ENCODE data around the gene CNTNAP2.

CNTNAP2 gene

DNA sequence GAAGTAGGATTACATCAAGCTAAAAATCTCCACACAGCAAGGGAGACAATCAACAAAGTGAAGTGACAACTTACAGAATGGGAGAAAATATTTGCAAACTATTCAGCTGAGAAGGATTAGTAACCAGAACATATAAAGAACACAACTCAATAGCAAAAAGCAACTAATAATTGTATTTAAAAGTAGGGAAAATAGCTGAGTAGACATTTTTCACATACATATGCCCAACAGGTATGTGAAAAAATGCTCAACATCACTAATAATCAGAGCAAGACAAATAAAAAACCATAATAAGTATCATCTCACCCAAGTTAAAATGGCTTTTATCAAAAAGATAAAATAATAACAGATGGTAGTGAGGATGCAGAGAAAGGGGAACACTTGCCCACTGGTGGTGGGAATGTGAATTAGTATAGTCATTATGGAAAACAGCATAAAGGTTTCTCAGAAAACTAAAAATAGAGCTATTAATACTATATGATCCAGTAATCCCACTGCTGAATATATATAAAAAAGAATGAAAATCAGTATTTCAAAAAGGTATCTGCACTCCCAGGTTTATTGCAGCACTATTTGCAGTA, 1689.5 kb downstream of the CNTNAP2 start:
- H3K27ac ChIP-seq (ENCODE audit: low read depth, low read length): no peak overlapping the region
- H3K27me3 ChIP-seq (ENCODE audit: insufficient read depth, low read length): no peaks in the 10 kb centered on the region
- H3K36me3 ChIP-seq (ENCODE audit: insufficient read depth, low read length): no peaks in the 10 kb centered on the region
- H3K4me1 ChIP-seq (ENCODE audit: control insufficient read depth, insufficient read depth, low read length, unreplicated experiment): no peaks in the 10 kb centered on the region
- no peak overlapping the region for H2AFZ ChIP-seq (ENCODE audit: low read length, unreplicated experiment)
- no peak overlapping the region for H3K4me3 ChIP-seq (ENCODE audit: low read depth, low read length)
- no peaks in the 10 kb centered on the region for H3K79me2 ChIP-seq (ENCODE audit: control insufficient read depth, insufficient read depth, low read length, unreplicated experiment)

DNA sequence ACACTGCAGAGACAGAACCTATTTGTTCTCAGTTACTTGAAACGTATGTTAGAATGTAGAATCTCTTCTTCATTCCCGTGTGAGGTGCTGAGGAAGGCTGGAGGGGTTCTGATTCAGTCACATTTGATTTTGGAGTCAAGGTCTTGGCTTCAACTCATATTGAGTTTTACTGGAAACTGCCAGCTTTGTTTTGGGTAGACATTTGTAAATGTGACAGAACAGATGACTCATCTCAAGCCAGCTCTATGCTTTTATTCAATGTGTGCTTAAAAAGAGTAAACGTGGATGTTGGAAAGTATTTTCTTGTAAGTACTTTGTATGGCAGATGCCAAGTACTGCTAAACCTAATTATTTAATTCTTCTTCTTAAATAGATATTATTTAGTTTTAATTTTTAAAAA, 1693.2 kb downstream of the CNTNAP2 start:
- H3K4me3 ChIP-seq (ENCODE audit: low read depth, low read length): no peak overlapping the region
- no peak overlapping the region for H3K27ac ChIP-seq (ENCODE audit: low read depth, low read length)
- no peaks in the 10 kb centered on the region for H3K36me3 ChIP-seq (ENCODE audit: insufficient read depth, low read length)
- H3K27me3 ChIP-seq (ENCODE audit: insufficient read depth, low read length): no peaks in the 10 kb centered on the region
- H3K4me1 ChIP-seq (ENCODE audit: control insufficient read depth, insufficient read depth, low read length, unreplicated experiment): no peaks in the 10 kb centered on the region
- no peak overlapping the region for H2AFZ ChIP-seq (ENCODE audit: low read length, unreplicated experiment)
- H3K79me2 ChIP-seq (ENCODE audit: control insufficient read depth, insufficient read depth, low read length, unreplicated experiment): no peaks in the 10 kb centered on the region

DNA sequence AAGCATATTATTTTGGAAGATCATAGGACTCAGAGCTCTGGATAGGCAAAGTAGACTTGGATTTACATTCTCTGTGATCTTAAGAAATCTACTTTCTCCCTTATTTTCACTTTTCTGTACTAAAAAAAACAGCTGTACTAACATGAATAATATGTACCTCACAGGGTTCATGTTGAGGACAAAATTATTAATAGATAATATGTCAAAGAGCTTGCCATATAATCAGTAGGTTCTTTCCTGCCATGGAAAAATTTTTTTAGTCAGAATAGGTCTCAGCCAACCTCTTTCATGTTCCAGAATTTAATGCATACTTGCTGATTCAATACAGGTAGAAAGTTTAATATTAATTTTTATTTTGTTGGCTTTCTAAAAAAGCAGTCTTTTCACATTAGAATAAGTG, 1693.7 kb downstream of the CNTNAP2 start:
- Histone ChIP-seq H3K4me1 (ENCODE audit: control insufficient read depth, insufficient read depth, low read length, unreplicated experiment) (no peaks in the 10 kb centered on the region), H3K79me2 (ENCODE audit: control insufficient read depth, insufficient read depth, low read length, unreplicated experiment) (no peaks in the 10 kb centered on the region), H2AFZ (ENCODE audit: low read length, unreplicated experiment) (no peak overlapping the region), H3K27ac (ENCODE audit: low read depth, low read length) (no peak overlapping the region), H3K27me3 (ENCODE audit: insufficient read depth, low read length) (no peaks in the 10 kb centered on the region), H3K36me3 (ENCODE audit: insufficient read depth, low read length) (no peaks in the 10 kb centered on the region), H3K4me3 (ENCODE audit: low read depth, low read length) (no peak overlapping the region)

DNA sequence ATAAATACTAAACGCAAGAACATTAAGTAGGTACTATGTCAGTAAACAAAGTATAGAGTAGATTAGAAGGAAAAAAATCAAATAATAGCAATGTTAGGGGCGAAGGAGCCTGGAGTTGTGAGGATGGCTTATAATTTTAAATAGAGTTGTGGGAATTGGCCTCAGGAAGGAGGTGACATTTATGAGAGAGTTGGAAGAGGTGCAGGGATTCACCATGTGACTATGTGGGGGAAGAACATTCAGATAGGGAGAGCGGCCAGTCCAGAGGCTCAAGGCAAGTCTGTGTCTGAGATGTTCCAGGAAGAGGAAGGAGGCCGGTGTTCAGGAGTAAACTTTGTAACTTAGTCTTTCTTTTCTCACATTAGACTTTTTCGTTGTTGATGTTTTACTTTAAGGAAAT, 1695.3 kb downstream of the CNTNAP2 start:
- Histone ChIP-seq H3K4me1 (ENCODE audit: control insufficient read depth, insufficient read depth, low read length, unreplicated experiment) (no peaks in the 10 kb centered on the region), H3K4me3 (ENCODE audit: low read depth, low read length) (no peak overlapping the region), H3K27ac (ENCODE audit: low read depth, low read length) (no peak overlapping the region), H3K27me3 (ENCODE audit: insufficient read depth, low read length) (no peaks in the 10 kb centered on the region), H3K36me3 (ENCODE audit: insufficient read depth, low read length) (no peaks in the 10 kb centered on the region), H2AFZ (ENCODE audit: low read length, unreplicated experiment) (no peak overlapping the region), H3K79me2 (ENCODE audit: control insufficient read depth, insufficient read depth, low read length, unreplicated experiment) (no peaks in the 10 kb centered on the region)

DNA sequence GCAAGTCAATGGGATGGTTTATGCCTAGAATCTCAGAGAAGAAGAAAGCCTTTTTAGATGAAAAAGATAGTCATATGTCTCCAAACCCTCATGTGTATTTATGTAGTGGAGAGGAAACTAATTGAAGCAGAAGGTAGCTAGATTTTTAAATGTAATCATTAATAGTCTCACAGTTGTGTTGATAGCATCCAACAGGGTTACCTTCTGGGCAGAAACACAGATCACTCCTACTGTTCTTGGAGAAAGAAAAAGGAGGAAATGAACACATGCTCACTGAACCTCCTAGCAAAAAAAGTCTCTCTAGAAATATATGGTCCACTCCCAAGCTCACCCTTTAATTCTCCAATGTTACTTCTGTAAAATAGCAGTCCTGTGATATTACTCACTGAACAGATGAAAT, 1696.7 kb downstream of the CNTNAP2 start:
- Histone ChIP-seq H3K27ac (ENCODE audit: low read depth, low read length) (no peak overlapping the region), H3K79me2 (ENCODE audit: control insufficient read depth, insufficient read depth, low read length, unreplicated experiment) (no peaks in the 10 kb centered on the region), H3K36me3 (ENCODE audit: insufficient read depth, low read length) (no peaks in the 10 kb centered on the region)

DNA sequence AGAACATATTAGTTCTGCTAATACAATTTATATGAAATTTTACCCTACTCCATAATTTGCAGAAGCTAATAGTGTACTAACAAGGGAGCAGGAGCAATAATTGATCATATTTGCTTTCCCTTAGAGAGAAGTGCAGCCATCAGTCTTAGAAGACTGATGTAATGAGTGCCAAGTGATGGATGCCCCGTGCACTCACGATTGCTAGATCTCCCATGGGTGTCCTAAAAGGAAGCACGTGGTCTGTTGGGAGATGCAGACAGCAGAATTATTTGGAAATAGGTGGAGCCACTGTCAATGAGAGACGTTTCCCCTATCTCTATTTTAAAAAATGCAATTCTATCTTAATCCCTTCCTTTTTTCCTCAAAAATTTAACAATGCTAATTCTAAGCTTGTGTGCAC, 1701.7 kb downstream of the CNTNAP2 start:
- no peak overlapping the region for H3K4me3 ChIP-seq (ENCODE audit: low read depth, low read length)
- H3K27ac ChIP-seq (ENCODE audit: low read depth, low read length): no peak overlapping the region
- H3K36me3 ChIP-seq (ENCODE audit: insufficient read depth, low read length): no peaks in the 10 kb centered on the region
- no peak overlapping the region for H2AFZ ChIP-seq (ENCODE audit: low read length, unreplicated experiment)
- H3K27me3 ChIP-seq (ENCODE audit: insufficient read depth, low read length): no peaks in the 10 kb centered on the region
- no peaks in the 10 kb centered on the region for H3K79me2 ChIP-seq (ENCODE audit: control insufficient read depth, insufficient read depth, low read length, unreplicated experiment)
- H3K4me1 ChIP-seq (ENCODE audit: control insufficient read depth, insufficient read depth, low read length, unreplicated experiment): no peaks in the 10 kb centered on the region

More for the DNA sequence above, 1696.7 kb downstream of the CNTNAP2 start:
- Histone ChIP-seq H3K4me3 (ENCODE audit: low read depth, low read length) (no peak overlapping the region), H3K27me3 (ENCODE audit: insufficient read depth, low read length) (no peaks in the 10 kb centered on the region), H3K4me1 (ENCODE audit: control insufficient read depth, insufficient read depth, low read length, unreplicated experiment) (no peaks in the 10 kb centered on the region), H2AFZ (ENCODE audit: low read length, unreplicated experiment) (no peak overlapping the region)

DNA sequence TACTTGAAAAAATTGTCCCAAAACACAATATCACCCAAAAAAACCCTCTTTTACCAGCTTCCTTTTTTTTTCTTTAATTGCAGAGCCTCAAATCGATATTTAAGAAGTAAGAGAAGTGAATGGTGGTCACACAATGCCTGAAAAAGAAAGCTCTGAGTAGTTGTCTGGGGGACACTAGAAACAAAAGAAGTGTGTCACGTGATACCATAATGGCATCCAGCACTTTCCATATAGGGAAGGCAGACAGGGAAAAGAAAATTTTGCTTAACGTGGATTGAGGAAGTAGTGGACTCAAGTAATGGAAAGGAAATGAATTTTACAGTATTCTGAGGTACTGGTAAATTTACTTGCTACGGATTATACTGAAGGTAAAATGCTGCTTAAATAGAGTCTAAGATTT, 1708.1 kb downstream of the CNTNAP2 start:
- no peaks in the 10 kb centered on the region for H3K36me3 ChIP-seq (ENCODE audit: insufficient read depth, low read length)
- H3K4me1 ChIP-seq (ENCODE audit: control insufficient read depth, insufficient read depth, low read length, unreplicated experiment): no peaks in the 10 kb centered on the region
- H3K4me3 ChIP-seq (ENCODE audit: low read depth, low read length): no peak overlapping the region
- H3K27ac ChIP-seq (ENCODE audit: low read depth, low read length): no peak overlapping the region
- H3K27me3 ChIP-seq (ENCODE audit: insufficient read depth, low read length): no peaks in the 10 kb centered on the region
- H3K79me2 ChIP-seq (ENCODE audit: control insufficient read depth, insufficient read depth, low read length, unreplicated experiment): no peaks in the 10 kb centered on the region
- no peak overlapping the region for H2AFZ ChIP-seq (ENCODE audit: low read length, unreplicated experiment)

DNA sequence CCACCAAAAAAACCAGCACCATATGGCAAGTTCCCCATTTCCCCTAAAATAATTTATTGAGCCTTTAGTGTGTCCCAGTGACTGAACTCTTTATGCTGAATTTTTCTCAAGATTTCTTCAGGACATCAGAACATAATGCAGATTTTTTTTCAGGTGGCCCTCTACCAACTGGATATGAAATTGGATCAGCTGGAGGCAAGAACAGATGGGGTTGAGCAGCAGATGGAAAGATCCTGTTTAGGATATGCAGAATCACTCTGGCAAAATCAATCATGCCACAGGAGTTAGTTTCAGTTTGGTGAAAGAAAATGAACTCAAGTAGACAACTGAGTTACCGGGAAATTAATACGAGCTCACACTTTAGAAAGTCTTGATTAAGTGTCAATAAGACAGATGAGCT, 1712.4 kb downstream of the CNTNAP2 start:
- Histone ChIP-seq H2AFZ (ENCODE audit: low read length, unreplicated experiment) (no peak overlapping the region), H3K27ac (ENCODE audit: low read depth, low read length) (no peak overlapping the region), H3K27me3 (ENCODE audit: insufficient read depth, low read length) (no peaks in the 10 kb centered on the region), H3K4me1 (ENCODE audit: control insufficient read depth, insufficient read depth, low read length, unreplicated experiment) (no peaks in the 10 kb centered on the region), H3K79me2 (ENCODE audit: control insufficient read depth, insufficient read depth, low read length, unreplicated experiment) (no peaks in the 10 kb centered on the region), H3K36me3 (ENCODE audit: insufficient read depth, low read length) (no peaks in the 10 kb centered on the region), H3K4me3 (ENCODE audit: low read depth, low read length) (no peak overlapping the region)

DNA sequence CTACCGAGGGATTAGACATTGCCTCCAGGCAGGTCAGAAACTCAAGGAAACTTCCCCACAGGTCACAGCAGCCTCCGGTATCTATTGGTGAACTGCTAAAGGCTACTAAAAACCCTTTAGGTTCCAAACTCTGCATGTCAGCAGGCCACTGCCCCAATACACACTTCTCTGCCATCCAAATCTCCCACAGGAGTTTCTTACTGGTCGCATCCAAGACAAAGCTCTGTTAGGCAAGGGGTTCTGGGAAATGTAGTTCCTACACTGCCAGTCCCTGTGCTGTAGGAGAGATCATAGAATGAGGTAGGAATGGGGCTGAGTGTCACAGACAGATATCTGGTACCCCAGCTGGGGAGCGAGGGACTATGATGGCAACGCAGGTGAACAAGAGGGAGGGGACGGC, 1717.0 kb downstream of the CNTNAP2 start:
- H3K36me3 ChIP-seq (ENCODE audit: insufficient read depth, low read length): no peaks in the 10 kb centered on the region
- no peak overlapping the region for H3K27ac ChIP-seq (ENCODE audit: low read depth, low read length)
- H3K27me3 ChIP-seq (ENCODE audit: insufficient read depth, low read length): no peaks in the 10 kb centered on the region
- no peaks in the 10 kb centered on the region for H3K4me1 ChIP-seq (ENCODE audit: control insufficient read depth, insufficient read depth, low read length, unreplicated experiment)
- no peak overlapping the region for H2AFZ ChIP-seq (ENCODE audit: low read length, unreplicated experiment)
- H3K4me3 ChIP-seq (ENCODE audit: low read depth, low read length): no peak overlapping the region
- no peaks in the 10 kb centered on the region for H3K79me2 ChIP-seq (ENCODE audit: control insufficient read depth, insufficient read depth, low read length, unreplicated experiment)

DNA sequence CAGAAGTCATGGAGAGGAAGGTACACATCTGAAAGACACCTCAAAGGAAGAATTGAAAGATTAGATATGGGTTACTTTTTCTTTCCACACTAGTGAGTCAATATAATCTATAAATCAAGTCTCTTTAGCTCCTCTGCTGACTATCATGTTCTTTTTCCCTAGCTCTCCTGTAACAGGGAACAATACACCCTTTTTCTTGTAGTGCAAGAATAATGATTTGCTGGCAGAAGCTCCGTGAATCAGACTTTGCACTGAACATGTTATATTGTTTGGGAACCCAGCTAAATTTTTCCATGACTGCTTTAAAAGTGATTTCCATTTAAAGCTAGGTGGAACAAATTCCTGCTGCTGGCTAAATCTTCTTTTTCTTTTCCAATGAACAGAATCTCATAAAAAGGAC, 1717.4 kb downstream of the CNTNAP2 start:
- Histone ChIP-seq H3K4me3 (ENCODE audit: low read depth, low read length) (no peak overlapping the region), H3K79me2 (ENCODE audit: control insufficient read depth, insufficient read depth, low read length, unreplicated experiment) (no peaks in the 10 kb centered on the region), H3K27me3 (ENCODE audit: insufficient read depth, low read length) (no peaks in the 10 kb centered on the region), H3K4me1 (ENCODE audit: control insufficient read depth, insufficient read depth, low read length, unreplicated experiment) (no peaks in the 10 kb centered on the region), H3K27ac (ENCODE audit: low read depth, low read length) (no peak overlapping the region), H2AFZ (ENCODE audit: low read length, unreplicated experiment) (no peak overlapping the region), H3K36me3 (ENCODE audit: insufficient read depth, low read length) (no peaks in the 10 kb centered on the region)

DNA sequence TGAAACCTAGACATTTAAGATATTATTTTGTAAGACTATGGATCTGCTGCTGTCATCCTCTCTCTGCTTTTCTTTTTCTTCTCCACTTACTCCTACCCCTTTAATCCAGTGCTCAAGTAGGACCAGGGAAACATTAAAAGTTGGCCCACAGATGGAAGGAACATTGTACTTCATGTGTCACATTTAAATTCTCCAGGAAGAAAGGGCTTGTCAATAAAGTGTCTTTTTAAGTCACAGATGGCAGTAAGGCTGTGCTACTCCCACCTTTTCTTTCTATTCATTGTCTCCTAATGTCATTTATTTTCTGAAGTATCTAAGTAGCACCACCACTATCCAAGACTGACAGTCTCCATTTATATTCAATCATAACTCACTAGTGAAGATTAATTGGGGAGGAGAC, 1736.2 kb downstream of the CNTNAP2 start:
- Histone ChIP-seq H3K27ac (ENCODE audit: low read depth, low read length) (no peak overlapping the region), H3K79me2 (ENCODE audit: control insufficient read depth, insufficient read depth, low read length, unreplicated experiment) (no peaks in the 10 kb centered on the region), H3K27me3 (ENCODE audit: insufficient read depth, low read length) (no peaks in the 10 kb centered on the region), H3K4me3 (ENCODE audit: low read depth, low read length) (no peak overlapping the region), H2AFZ (ENCODE audit: low read length, unreplicated experiment) (no peak overlapping the region), H3K36me3 (ENCODE audit: insufficient read depth, low read length) (no peaks in the 10 kb centered on the region), H3K4me1 (ENCODE audit: control insufficient read depth, insufficient read depth, low read length, unreplicated experiment) (no peaks in the 10 kb centered on the region)
